ENCODE results near the gene USE1. TPM values are rescaled to one million over a fixed set of nuclear protein-coding genes. Genes with fewer than 3 reads are reported as not detected.

Gene USE1
- total RNA-seq, 1 donor from 2014 or later = 32.0 TPM

DNA sequence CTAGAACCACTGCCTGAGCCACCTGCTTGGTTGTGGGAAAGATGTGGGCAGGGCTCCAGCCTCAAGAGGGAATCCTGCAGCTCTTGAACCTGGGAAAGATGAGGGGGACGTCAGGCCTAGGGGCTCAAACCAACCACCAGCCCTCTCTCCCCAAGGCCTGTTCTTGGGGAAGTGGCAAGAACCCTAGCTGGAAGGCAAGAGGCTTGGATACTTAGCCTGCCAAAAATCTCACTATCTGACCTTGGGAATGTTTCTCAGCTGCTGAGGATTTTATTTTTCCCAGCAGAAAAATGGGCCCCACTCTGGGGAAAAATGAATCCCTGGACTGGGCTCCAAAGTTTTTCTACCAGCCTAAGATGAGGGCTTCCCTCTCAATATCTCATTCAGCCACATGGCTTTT, 44.8 kb downstream of the USE1 start:
- no peak overlapping the region for H3K27ac ChIP-seq
- intact Hi-C loops (cut with DNase I) = no loop called here
- H3K9me3 ChIP-seq = no peaks in the 10 kb centered on the region
- TF ChIP-seq, protein P1, sequence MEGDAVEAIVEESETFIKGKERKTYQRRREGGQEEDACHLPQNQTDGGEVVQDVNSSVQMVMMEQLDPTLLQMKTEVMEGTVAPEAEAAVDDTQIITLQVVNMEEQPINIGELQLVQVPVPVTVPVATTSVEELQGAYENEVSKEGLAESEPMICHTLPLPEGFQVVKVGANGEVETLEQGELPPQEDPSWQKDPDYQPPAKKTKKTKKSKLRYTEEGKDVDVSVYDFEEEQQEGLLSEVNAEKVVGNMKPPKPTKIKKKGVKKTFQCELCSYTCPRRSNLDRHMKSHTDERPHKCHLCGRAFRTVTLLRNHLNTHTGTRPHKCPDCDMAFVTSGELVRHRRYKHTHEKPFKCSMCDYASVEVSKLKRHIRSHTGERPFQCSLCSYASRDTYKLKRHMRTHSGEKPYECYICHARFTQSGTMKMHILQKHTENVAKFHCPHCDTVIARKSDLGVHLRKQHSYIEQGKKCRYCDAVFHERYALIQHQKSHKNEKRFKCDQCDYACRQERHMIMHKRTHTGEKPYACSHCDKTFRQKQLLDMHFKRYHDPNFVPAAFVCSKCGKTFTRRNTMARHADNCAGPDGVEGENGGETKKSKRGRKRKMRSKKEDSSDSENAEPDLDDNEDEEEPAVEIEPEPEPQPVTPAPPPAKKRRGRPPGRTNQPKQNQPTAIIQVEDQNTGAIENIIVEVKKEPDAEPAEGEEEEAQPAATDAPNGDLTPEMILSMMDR (IDR thresholded peaks at IDR 0.05) = no peak
- H3K36me3 ChIP-seq = peaks cover 19% of the 10 kb centered on the region
- no peak overlapping the region for H3K4me3 ChIP-seq
- ATAC-seq = no peak
- H3K4me1 ChIP-seq = peaks cover 2% of the 10 kb centered on the region
- H3K27me3 ChIP-seq (ENCODE audit: low read depth) = no peaks in the 10 kb centered on the region
- DNase-seq = no peak

GRCh38 chr19:17260842-17261325, 45.7 kb downstream of the USE1 start:
- TF ChIP-seq, protein P1 (IDR thresholded peaks at IDR 0.05) = peak; percentile 93

DNA sequence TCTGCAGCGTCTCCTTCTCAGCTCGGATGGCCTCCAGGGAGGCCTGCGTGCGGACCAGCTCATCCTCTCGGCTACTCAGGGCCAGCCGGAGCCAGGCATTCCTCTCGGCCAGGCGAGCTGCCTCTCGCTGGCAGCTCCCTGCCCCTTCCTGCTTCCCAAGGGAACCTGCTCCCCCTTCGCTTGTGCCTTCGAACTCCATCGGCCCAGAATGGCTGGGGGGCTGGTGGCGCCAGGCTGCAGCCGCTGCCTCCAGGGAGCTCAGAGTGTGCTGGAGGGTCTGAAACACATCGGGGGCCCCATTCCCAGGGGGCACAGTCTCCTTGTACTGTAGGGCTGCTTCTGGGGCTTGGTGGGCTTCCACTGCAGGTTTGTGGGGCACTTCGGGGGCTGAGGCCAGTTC, 47.4 kb downstream of the USE1 start:
- ATAC-seq (no peak), DNase-seq (no peak)
- H3K9me3 ChIP-seq = no peaks in the 10 kb centered on the region
- TF ChIP-seq, protein P1 (IDR thresholded peaks at IDR 0.05) = no peak
- intact Hi-C loops (cut with DNase I) = no loop called here
- peaks cover 13% of the 10 kb centered on the region for H3K4me1 ChIP-seq
- H3K4me3 ChIP-seq = peak overlapping the region; percentile 59
- H3K36me3 ChIP-seq = peaks cover 6% of the 10 kb centered on the region
- peak overlapping the region; percentile 77 for H3K27ac ChIP-seq
- H3K27me3 ChIP-seq (ENCODE audit: low read depth) = no peaks in the 10 kb centered on the region

More at GRCh38 chr19:17260842-17261325, 45.7 kb downstream of the USE1 start:
- H3K9me3 ChIP-seq = no peaks in the 10 kb centered on the region
- no peaks in the 10 kb centered on the region for H3K27me3 ChIP-seq (ENCODE audit: low read depth)
- no peak overlapping the region for H3K27ac ChIP-seq
- H3K4me1 ChIP-seq = peaks cover 5% of the 10 kb centered on the region
- H3K36me3 ChIP-seq = peaks cover 12% of the 10 kb centered on the region
- H3K4me3 ChIP-seq = no peak overlapping the region
- DNase-seq = peak; percentile 91
- intact Hi-C loops (cut with DNase I) = no loop called here
- peak; percentile 95 to 96 for ATAC-seq

GRCh38 chr19:17263712-17264640, 48.8 kb downstream of the USE1 start:
- no peak for DNase-seq

DNA sequence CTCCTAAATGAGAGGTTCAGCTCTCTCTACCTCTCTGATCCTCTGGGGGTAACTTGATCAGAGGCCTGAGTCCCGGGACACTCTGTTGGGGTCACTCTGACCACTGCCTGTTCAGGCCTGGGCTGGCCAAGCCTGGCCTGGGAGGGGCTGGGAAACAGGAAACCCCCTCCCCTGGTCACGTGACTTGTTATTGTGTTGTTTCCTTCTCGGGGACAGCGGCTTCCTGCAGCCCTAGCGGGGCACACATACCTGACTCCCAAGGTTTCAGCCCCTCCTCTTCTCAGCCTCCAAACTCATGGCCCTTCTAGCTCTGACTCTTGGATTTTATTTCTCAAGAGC, 49.5 kb downstream of the USE1 start, which contains the start of gene USHBP1:
Gene USHBP1, minus strand, starts transcription at position 105 of the 339 bp plus-strand sequence. CDS start 446 bp downstream, outside the sequence.
- intact Hi-C loops (cut with DNase I) = no loop called here
- Histone ChIP-seq H3K27me3 (ENCODE audit: low read depth) (no peaks in the 10 kb centered on the region), H3K27ac (peak within 1 kb of the TSS; percentile 77), H3K36me3 (peaks cover 12% of the 10 kb centered on the region), H3K4me1 (peaks cover 22% of the 10 kb centered on the region), H3K9me3 (no peaks in the 10 kb centered on the region), H3K4me3 (peak within 1 kb of the TSS; percentile 59)
- DNase-seq (no peak), ATAC-seq (no peak)
- TF ChIP-seq, protein P1 (IDR thresholded peaks at IDR 0.05) = no peak

More at GRCh38 chr19:17263712-17264640, 48.8 kb downstream of the USE1 start:
- Histone ChIP-seq H3K27ac (peak overlapping the region; percentile 77), H3K36me3 (peaks cover 5% of the 10 kb centered on the region), H3K27me3 (ENCODE audit: low read depth) (no peaks in the 10 kb centered on the region), H3K4me3 (peak overlapping the region; percentile 59), H3K9me3 (no peaks in the 10 kb centered on the region), H3K4me1 (peaks cover 22% of the 10 kb centered on the region)
- intact Hi-C loops (cut with DNase I) = no loop called here
- TF ChIP-seq, protein P1 (IDR thresholded peaks at IDR 0.05) = no peak
- no peak for ATAC-seq

All from lower lobe of right lung (tissue), 2 donors.